NCI-H1930 (cell line): ENCODE data around the gene GPR141.
A peak's percentile ranks its signal among the peaks of the same experiment; 100 is the strongest.
"Not testable (repeated sequence)": the region's sequence is repeated elsewhere in the genome, so short reads cannot be mapped to it uniquely, and the experiment has no call there.

Source experiments
- DNase-seq, 2 experiments: peaks; one replicate each; lab custom pipeline; 2025; lab: John Stamatoyannopoulos, UW

Gene GPR141

DNA sequence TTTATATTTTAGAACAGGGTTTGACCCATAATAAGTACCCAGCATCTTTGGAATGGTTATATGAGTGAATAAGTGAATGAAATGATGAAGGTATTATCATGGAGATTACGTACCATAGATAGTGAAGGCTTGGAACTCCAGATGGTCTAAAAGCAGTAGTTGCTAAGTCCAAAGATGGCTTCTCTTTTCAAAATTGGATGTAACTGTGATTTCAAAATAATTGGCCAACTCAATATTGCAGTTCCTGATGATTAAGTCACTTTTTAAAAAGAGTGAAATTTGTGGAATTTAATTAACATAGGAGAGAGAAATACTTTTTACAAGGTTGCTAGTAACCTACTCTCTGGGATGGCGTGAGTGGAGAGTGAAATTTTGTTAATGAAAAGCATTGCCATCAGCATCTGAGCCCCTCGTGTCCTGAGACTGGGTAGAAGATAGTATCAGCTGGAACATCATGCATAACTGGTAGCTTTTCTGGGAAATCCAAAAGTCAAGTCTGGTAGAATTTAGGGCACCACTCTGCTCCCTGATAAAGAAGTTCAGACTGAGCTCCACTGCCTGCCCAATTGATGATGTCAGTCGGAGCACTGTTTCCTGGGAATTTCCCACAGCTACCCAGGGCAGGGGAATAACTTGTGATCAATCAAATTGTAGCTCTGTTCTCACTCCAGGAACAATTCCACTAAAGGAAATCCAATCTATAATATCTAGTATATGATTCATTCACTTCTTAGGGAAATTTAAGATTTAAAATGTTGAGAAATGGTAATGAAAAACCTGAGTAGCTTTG, 3.2 kb downstream of the GPR141 start:
- no peak for DNase-seq

DNA sequence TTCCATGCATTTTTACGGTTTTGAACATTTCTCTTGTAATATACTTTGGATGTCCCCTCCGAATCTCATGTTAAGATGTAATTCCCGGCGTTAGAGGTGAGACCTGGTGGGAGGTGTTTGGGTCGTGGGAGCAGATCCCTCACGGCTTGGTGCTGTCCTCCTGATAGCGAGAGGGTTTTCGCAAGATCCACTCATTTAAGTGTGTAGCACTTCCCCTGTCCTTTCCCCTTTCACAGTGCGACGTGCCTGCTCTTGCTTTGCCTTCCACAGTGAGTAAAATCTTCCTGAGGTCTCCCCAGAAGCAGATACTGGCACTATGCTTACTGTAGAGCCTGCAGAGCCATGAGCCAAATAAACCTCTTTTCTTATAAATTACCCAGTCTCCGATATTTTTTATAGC, 6.6 kb downstream of the GPR141 start:
- DNase-seq = no peak

DNA sequence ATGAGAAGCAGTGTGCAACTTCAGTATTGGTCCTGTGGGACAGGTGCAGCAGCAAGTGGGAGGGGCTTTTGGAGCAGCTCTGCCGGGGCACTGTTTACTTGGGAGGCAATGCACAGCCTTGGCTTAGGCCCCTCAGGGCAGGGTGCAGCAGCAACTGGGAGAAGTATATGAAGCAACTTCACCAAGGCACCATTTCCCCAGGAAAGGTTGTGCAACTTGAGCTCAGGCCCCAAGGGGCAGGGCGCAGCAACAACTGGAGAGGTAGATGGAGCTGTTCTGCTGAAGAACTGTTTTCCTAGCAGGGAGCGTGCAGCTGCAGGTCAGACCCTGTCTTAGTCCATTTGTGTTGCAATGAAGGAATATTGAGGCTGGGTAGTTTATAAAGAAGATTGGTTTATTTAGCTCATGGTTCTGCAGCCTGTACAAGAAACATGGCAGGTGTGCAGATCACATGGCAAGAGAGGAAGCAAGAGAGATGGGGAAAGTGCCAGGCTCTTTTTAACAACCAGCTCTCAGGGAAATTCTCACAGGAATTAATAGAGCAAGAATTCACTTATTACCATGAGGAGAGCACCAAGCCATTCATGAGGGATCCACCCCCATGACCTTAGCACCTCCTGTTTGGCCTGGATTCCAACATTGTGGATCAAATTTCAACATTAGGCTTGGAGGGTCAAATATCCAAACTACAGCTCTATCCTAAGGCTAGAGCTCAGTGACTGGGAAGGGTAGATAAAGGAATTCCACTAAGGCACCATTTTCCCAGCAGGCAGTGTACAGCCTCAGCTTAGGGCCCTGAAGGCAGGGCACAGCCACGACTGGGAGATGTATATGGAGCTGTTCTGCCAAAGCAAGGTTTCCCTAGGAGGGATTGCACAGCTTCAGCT, 10.9 kb downstream of the GPR141 start:
- DNase-seq = no peak

DNA sequence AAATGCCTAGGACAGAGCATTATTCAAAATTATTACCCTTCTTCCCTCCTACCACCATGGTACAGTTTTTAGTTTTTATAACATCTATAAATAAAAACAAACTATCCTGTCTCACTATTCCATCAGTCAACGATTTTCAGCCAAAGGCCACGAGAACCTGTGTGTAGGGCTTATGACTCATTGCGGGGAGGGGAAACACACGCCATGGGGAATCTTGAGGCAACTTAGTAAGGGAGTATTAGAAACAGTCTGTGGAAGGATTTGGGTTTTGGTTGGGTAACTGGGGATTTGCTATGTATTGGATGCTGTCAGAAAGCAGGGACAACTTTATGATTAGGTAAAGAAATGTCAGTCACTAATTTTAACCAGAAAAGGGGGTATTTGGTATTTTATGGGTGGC, 14.7 kb downstream of the GPR141 start:
- no peak for DNase-seq

DNA sequence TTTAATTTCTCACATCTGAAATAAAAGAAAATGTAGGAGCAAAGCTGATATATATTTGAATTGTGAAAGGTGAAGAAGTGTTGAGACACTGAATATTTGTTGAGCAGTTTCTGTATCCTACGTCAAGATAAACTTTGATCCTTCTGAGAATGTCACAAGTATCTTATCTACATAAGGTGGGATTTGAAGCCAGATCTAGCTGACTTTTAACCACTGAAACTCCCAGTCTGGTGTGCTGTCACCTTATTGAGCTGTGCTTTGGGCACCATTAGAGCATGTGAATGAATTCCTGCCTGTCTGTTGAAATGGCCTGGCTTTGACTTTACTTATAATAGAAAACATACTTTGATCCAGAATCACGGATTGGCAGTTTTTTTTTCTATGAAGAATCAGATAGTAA, 15.2 kb downstream of the GPR141 start:
- DNase-seq = no peak

DNA sequence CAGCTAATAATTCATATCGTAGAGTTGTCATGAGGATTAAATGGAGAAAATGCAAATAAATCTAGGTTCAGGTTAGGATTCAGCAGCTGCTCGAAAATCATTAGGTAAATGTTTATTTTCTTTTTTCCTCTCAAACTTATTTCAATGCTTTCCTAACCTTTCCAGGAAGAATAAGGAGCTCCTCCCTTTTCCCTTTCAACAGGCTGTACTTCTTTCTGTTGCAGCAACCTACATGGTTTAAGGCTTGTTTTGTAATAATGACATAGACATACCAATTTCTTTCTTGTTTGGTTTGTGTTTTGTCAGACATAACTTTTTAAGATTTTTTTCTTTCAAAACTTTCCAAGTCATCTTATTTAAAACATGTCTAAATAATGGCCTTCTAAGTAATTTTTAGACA, 18.2 kb downstream of the GPR141 start:
- no peak for DNase-seq

DNA sequence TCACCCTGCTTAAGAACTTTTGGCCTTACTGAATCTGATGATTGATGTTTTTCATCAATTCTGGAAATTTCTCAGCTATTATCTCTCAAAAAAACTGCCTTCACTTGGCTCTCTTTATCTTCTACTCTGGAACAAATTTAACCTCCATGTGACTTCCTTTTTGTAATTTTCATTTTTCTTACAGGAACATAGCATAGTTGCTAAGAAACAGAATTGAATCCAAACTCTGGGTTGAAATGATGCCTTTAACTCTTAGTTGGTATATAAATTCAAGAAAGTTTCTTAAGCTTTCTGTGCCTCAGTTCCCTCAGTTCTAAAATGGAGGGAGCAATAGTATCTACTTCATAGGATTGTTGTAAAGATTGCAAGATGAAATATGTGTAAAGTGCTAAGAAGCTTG, 19.8 kb downstream of the GPR141 start:
- no peak for DNase-seq

DNA sequence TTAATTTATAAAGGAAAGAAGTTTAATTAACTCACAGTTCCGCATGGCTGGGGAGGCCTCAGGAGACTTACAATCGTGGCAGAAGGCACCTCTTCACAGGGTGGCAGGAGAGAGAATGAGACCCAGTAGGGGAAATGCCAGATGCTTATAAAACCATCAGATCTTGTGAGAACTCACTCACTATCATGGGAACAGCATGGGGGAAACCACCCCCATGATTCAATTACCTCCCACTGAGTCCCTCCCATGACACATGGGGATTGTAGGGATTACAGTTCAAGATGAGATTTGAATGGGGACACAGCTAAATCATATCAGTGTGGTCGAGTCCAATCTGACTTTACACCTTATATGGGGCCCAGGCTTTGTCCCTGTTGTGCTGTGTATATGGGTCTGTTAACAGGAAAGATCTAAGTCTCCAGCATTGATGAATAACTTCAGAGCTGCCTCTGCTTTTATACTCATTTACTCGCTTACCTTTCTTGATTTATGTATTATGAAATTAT, 20.8 kb downstream of the GPR141 start:
- not testable (repeated sequence) for DNase-seq

DNA sequence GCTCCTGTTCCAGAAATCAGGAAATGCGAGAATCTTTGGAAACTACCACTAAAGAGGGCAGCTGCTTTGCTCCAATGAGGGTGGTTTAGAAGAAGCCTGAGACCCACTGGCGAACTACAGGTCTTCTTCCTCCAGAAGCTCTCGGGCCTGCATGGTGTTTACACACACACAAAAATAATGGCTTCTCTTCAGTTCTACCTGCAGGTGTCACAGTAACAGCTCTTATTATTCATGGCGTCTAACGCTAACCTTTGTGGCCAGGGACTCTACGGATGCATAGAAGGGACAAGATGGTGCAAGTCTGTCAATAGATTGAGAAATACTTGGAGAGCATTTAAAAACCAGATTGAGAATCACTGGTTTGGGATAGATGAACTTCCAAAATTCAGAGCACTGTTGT, 22.4 kb downstream of the GPR141 start:
- no peak for DNase-seq

DNA sequence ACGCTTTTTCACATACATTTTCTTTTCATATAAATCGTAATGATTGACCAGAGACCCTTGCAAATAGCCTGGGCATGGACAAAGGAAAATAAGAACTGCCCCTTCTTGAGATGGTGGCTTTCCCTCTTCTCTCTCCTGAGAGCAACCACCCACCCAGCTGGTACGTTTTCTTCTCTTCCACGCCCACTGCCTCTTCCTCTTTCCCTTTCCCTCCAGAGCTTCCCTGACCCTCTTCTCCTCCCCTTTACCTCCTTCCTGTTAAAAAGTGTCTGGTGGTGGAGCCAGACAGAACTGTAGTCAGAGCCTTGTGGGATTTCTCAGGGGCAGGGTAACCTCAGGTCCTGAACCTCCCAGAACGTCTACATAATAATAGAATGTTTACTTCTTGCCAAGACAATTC, 23.2 kb downstream of the GPR141 start:
- no peak for DNase-seq

DNA sequence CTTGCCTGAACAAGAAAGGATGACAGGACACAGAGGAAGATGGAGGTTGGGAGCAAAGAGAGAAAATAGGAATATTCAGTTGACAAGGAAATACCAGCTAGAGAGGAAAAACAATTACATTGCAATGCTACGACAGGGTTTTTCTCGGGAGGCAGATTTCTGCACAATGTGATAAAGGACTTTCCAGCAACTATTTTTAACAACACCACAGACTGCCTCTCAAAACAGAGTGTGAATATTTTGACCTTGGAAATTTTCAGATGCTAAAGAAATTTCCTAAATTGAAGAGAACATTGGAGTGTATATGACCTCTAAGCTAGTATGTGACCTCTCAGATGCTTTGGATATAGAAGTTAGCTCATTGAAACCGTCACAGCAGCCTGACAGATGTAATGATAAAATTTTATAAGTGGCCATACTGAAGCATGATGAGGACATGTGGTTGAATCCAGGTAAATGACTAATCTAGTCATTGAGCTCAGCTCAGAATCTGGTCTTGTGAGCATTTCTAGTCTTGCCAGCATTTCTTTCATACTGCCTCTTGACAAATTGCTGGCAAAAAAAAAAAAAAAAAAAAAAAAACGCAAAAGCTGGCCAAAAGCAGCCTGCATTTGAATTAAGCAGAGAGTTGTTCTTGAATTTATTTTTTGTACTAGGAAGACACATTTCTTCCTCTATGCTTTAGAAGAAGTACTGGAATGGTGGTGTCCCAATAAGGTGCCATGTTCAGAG, 24.4 kb downstream of the GPR141 start:
- DNase-seq = no peak

DNA sequence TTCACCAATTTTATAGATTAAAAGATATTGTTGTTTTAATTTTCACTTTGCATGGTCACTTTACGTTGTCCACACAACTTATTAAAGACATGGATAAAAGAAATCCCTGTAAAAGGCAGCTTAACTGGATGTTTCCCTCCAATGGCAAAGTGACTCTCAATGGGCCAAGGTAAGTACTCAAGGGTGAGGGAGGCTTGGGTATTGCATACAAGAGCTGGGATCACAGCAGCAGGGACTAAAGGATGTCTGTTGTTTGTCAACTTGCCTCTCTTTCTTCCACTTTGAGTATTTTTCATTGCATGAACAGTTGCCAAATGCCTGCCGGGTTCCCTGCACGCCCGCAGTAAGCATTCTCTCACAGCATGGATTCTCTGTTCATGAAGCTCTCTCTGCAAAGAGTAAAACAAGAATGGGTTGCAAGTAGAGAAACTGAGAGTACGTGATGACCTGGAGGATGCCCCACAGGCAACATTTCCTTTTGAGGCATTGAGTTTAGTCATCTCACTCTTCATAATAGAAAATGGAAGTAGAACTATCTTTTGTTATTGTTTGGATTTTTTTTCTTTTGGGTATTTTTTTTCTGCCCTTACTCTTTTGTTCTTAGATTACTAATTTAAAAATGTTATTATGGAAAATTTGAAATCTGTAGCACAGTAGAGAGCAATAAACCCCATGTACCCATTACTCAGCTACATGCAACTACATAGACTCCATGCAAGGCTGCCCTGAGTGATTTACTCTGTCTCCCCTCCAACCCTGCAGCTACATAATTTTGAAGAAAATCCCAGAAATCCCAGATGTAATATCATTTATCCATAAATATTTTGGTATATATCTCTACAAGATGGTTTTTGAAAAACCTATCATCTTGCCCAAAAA, 26.3 kb downstream of the GPR141 start:
- DNase-seq = no peak

DNA sequence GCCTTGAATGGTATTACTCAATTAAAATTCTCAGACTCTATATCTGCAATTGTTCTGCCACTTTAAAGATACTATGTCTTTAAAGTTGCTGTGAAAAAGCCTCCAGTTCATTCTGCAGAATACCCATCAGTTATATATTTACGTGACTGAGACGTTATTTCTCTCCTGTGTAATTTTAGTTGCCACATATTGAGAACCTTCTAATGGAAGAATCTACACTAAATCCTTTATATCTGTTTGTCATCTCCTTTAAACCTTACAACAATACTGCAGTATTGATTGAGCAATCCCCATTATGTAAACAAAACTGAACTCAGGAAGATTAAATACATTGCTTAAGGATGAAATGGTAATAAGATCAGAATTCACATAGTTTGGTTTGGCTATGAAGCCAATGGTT, 30.0 kb downstream of the GPR141 start:
- no peak for DNase-seq

DNA sequence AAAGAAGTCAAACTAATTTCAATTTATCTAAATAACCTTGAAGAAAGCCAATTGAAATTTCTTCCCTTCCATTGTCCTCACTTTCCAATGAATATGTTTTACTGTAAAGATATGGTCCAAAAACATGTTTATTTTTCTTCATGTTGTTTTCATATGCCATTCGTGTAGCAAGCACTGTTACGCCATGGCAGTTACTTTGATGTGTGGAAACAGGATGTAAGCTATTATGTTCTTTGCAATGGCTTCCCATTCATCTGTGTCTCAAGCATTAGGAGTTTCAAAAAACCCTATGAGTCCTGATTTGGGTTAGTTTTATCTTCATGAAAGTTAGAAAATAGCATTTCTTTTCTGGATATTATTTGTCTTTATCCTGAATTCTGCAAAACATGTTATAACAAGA, 31.0 kb downstream of the GPR141 start:
- DNase-seq = no peak

DNA sequence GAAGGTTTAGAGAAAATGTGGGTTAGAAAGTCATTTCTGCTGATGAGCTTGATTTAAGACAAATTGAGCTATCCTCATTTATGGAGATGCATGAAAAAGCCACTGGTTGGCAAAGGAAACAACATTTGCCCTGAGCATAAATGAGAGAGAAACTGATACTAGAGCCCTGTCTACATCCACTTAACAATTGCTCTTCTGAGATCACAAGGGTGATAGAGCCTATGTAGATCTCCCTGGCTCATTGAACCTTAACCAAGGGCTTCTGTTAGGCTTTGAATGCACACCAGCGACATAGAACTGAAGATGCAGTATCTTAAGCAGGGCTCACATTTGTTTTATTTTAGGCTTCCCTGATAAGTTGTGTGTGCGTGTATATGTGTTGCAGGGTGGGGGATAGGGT, 35.0 kb downstream of the GPR141 start:
- no peak for DNase-seq

DNA sequence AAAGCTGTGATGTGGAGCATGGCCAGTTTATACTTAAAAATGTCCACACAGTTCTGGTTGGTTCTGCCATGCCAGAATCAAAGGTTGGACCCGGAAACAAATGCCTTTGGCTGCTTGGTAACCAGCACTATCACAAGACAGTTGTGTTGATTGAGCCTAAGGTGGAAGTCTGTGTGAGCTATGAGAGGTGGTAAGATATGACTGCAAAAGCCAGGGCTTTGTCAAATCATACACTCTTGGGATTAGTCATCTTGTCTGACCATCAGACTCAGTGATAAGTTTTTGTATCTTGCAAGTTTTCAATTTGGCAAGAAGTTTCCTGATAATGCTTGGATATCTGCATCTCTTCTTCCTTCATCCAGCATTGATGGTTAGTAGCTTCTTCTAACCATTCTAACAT, 35.5 kb downstream of the GPR141 start:
- no peak for DNase-seq

DNA sequence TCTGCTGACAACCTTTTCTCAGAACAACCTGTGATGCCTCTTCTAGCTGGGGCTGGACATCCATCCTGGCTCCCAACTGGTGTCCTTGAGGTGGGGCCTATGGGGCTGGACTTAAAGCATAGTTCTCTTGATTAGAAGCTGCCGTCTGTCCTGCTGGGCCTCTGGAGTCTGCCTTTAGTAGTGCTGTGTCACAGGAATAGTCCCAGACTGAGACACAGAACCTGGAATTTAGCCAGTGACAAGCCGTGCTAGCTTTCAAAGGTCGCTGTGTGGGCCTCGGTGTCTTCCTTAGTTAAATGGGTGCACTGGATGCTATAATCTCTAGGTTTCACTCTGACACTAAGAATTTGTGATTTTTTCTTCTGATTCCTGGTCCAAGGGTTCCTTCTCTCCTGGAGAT, 41.2 kb downstream of the GPR141 start:
- no peak for DNase-seq

DNA sequence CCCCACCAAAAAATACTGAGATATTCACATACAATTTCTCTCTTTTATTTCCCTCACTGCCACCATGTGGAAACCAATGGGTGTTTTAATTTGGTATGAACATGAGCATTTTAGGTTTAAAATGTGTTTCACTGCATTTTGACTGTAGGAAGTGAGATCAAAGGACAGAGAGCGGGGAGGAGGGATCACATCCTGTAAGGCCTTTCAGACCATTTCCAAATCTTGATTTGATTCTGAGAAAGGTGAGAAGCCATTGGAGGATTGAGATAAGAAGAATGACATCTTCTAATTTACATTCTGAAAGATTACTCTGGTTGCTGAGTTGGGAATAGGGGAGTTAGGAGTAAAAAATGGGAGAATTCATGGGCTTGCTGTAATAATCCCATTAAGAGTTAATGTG, 42.5 kb downstream of the GPR141 start:
- DNase-seq = no peak

DNA sequence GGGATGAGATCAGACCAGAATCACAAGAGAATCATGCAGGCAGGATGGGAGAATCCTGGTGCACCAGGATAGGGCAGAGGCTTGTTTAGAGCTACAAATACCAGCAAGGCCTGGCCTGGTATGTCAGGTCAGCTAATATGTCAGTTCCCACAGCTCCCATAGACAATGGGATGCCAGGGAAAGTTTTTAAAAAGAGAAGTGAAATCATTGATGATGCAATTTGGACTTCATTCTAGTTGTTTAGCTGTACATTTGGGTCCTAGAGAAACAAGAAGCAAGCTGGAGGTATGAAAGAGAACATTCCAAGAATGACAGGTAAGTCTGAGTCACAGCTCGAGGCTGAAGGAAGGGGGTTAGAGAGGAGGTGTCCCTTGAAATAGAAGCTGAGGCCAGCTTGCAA, 45.2 kb downstream of the GPR141 start:
- DNase-seq = no peak

DNA sequence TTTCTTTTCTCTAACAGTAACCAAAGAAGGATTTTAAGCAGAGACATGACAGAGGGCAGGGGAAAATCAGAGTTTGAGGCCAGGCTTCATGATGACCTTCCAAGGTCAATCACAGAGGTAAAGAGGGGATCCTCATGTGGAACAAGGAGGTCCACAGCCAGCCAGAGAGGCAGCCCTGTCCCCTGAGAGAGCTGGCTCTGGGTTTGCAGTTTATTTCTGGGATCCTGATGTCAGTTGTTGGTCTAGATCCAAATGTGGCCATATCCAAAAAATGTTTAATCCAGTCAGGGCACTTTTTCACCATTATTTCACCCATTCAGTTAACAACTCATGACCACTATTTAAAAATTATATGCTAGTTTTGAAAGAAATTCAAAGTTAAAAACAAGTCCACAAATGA, 45.6 kb downstream of the GPR141 start:
- no peak for DNase-seq

DNA sequence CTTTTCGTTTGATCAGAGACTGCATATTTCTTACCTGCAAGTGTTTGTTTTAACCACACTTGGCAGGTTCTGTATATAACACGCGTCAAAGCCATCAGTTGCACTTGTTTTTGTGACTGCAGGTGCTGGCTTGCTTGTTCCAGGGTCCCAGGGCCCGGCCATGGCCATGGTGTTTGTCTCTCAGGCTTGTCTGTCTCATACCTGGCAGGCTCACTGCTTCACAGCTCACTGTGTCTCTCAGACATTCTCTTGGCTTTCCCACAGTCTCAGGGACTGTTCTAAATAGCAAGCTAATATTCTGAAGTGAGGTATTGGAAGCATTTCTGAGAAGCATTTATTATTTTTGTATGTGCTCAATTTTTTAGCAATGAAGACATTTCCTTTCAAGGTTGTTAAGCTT, 46.9 kb downstream of the GPR141 start:
- no peak for DNase-seq

DNA sequence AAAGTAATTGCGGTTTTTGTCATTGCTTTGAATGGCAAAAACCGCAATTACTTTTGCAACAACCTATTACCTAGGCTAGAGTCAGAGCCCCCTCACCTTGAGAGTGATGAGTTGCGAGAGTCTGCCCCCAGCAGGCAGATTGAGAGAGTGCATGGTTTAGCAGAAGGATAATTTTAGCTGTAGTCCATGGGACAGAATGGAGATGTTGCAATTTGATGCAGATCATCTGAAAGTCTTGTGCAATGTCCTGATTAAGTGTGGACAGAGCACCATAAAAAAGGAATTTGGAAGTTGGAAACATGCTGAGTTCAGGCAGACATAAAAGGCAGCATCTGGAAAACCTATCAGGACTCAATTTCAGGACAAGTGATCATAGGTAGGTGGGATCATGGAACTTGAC, 48.7 kb downstream of the GPR141 start:
- peak; percentile 28 to 35 for DNase-seq
